Measurements from ENCODE around the gene RAMACL.

The RAMACL gene

DNA sequence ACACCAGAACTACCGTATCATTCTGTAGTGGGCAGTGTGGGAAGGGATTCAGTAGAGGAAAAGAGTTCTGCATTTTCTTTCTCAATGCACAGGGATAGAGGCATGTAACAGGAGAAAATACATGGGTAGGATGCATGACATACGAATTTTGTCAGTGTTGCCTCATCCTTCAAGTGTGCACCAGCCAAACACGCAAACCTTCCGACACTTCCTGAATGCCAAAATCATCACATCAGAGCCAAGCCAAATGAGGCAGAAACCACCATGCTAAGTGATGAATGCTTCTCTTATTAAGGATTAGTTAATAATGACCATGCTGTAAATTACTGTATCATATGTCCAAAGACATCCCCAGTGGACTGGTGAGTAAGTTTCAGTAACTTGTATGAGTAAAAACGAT, 27.3 kb downstream of the RAMACL start:
- TF ChIP-seq, protein P1, sequence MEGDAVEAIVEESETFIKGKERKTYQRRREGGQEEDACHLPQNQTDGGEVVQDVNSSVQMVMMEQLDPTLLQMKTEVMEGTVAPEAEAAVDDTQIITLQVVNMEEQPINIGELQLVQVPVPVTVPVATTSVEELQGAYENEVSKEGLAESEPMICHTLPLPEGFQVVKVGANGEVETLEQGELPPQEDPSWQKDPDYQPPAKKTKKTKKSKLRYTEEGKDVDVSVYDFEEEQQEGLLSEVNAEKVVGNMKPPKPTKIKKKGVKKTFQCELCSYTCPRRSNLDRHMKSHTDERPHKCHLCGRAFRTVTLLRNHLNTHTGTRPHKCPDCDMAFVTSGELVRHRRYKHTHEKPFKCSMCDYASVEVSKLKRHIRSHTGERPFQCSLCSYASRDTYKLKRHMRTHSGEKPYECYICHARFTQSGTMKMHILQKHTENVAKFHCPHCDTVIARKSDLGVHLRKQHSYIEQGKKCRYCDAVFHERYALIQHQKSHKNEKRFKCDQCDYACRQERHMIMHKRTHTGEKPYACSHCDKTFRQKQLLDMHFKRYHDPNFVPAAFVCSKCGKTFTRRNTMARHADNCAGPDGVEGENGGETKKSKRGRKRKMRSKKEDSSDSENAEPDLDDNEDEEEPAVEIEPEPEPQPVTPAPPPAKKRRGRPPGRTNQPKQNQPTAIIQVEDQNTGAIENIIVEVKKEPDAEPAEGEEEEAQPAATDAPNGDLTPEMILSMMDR (IDR thresholded peaks at IDR 0.05; ENCODE audit: low read depth, low read length) = no peak
- no peak for DNase-seq (ENCODE audit: extremely low read depth, low read depth)

DNA sequence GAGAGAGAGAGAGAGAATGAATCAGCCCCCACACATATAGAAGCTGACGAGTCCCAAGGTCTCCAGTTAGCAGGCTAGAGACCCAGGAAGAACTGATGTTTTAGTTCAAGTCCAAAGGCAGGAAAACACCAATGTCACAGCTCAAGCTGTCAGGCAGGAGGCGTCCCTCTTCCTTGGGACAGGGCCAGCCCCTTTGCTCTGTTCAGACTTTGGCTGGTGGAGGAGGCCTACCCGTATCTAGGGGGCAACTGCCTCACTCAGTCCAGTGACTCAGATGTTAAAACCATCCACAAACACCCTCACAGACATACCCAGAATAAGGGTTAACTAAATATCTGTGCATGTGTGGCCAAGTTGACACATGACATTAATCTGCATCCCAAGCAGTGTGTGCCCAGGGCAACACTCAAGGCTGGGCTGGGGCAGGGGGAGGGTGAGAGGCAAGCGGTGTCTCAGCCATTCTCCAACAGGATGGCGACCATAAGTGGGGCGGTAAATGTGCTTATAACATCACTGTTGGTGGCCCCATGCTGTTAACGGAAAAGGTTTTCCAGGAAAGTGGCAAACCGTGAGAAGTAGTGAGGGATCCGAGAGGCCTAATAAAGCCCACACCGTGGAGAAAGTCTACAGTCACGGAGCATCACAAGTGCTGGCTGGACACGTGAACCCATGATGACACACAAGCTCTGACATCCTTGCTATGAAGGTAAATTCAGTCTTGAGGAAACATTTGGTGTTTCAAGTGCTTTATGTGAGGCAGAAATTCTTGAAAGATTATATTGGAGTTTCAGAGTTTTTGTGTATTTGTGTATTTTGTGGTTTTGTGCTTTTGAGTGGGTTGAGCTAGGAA, 28.1 kb downstream of the RAMACL start:
- DNase-seq (ENCODE audit: extremely low read depth, low read depth) = no peak
- TF ChIP-seq, protein P1 (IDR thresholded peaks at IDR 0.05; ENCODE audit: low read depth, low read length) = no peak

DNA sequence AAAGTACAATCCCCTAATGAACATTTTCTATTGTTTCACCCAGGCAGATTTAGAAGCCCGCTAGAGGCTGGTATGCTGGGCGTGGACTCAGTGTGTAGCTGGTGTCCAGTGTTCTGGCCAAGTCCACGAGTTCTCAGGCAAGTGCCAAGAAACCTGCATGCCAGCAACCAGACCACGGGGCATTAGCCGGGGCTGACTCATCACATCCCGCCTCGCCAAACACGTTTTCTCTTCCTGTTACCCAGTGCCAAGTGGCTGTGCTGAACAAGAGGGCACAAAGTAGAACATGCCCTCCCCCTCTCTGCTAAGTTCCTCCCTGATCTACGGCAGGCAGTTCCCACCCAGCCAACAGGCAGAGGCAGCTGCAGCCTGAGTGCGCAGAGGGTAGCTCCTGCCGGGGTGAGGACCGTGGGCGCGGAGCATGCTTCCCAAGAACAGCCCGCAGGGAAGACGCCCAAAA, 29.6 kb downstream of the RAMACL start:
- DNase-seq (ENCODE audit: extremely low read depth, low read depth) = peak; percentile 52
- TF ChIP-seq, protein P1 (IDR thresholded peaks at IDR 0.05; ENCODE audit: low read depth, low read length) = no peak

DNA sequence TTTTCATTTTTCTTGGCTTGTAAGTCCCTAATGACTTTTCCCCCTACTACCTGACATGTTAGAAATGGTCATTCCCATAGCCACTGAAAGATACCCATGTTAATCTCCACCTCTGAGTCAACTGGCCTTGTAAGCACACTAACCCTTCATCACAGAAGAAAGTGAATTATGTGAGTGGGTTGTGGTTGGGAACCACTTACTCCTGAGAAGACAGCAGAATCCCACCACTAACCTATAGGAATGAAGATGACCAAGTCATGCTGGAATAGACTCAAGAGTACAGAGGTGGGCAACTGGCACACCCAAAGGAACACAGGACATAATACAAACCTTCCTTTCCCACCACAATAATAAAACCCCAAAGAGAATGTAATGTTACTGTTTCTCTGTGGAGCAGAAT, 30.1 kb downstream of the RAMACL start:
- TF ChIP-seq, protein P1 (IDR thresholded peaks at IDR 0.05; ENCODE audit: low read depth, low read length) = no peak
- no peak for DNase-seq (ENCODE audit: extremely low read depth, low read depth)

DNA sequence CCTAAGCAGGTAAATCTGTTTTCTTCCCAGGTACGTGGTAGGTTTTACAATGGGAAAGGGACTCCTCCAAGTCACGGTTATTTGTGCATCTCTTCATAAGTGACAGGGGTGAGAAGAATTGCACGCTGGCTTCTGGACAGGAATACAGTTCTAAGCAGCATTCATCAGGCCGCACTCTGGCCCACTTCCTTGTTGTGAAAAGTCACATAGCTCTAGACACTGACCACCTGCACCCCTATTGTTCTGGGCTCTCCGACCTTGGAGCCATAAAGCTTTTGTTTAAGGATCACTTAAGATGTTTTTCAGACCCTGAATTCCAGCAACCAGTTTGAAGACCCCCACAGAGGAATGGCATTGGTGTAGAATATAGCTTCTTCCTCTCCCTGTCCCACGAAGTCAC, 31.4 kb downstream of the RAMACL start:
- TF ChIP-seq, protein P1 (IDR thresholded peaks at IDR 0.05; ENCODE audit: low read depth, low read length) = no peak
- DNase-seq (ENCODE audit: extremely low read depth, low read depth) = no peak

DNA sequence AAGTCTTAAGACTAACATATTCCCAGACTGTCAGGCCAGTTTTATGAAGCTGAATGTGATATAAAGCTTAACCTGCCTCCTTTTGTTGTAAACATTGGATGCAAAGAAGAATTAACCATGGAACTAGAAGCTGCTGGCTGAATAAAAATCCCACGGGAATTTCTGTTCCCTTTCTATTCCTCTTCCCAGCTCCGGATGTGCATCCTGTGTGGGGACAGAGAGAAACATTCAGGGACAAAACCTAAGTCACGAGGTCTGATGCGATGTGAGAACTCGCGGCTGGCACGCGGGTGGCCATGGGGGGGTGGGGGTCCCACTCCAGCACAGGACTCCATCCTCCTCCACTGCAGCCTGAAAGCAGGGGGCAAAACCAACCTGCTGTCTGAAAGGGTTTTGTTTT, 32.2 kb downstream of the RAMACL start:
- TF ChIP-seq, protein P1 (IDR thresholded peaks at IDR 0.05; ENCODE audit: low read depth, low read length) = no peak
- DNase-seq (ENCODE audit: extremely low read depth, low read depth) = no peak

DNA sequence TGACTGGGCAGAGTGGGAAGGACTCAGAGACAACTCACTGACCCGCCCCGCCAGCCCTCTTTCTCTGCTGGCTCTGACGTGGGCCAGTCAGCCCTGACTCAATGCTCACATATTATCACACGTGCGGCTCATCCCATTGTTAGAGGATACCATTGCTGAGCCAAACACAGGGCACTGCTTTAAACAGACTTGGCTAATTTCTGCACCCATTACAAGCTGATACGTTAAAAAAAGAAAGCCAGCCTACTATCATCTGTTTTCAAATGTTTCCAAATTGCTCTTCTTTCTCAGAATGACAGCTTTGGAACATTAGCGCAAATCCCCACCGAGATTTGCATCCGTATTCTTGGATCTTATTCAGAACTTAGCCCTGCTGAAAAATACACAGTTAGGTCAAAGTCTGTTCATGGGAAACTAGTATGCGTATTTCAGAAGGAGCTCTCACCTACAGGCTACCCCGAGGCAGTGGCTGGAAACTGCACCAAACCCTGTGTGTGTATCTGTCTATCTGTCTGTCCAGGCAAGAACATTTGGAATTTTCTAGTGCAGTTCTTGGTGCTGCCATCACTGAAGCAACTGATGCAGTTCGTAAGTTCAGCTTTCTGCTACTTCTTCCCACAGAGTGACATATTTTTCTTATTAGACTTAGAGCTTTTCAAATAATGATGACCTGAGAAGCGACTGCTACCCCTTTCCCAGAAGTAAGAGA, 32.8 kb downstream of the RAMACL start:
- peak; percentile 56 for DNase-seq (ENCODE audit: extremely low read depth, low read depth)

More for the DNA sequence above, 32.8 kb downstream of the RAMACL start:
- TF ChIP-seq, protein P1 (IDR thresholded peaks at IDR 0.05; ENCODE audit: low read depth, low read length) = no peak

All from AG09319 (cell line).